Testis (tissue), 3 donors: ENCODE measurements around the gene CDH4. TPM values are rescaled to one million over a fixed set of nuclear protein-coding genes. Genes with fewer than 3 reads are reported as not detected.

ENCODE experiments used
- DNase-seq: peaks from one replicate; pipeline ENCODE4 v3.0.0-alpha.2; 2019
- H3K27ac ChIP-seq, 2 donors: fragments of 200-600 bp; sonication (generic); one replicate each; pipeline ENCODE4 v1.5.1; 2019
- H3K27me3 ChIP-seq: fragments of 200-600 bp; sonication (generic); one replicate; pipeline ENCODE4 v1.5.1; 2019
- H3K36me3 ChIP-seq: fragments of 200-600 bp; sonication (generic); one replicate; pipeline ENCODE4 v1.5.1; 2017; ENCODE audit warnings: low read depth; ENCODE audit errors: missing control alignments
- H3K4me1 ChIP-seq: fragments of 200-600 bp; sonication (generic); one replicate; pipeline ENCODE4 v1.5.1; 2019
- H3K4me3 ChIP-seq, 2 donors: fragments of 200-600 bp; sonication (generic); one replicate each; pipeline ENCODE4 v1.5.1; 2017 to 2019
- H3K9me3 ChIP-seq: fragments of 200-600 bp; sonication (generic); one replicate; pipeline ENCODE4 v1.5.1; 2017
- CTCF ChIP-seq, 3 experiments: fragments of 450-650 bp in 2 of 3; fragments of 200-600 bp in 1 of 3; sonication (generic) in 1 of 3; IDR thresholded peaks; one replicate each; pipeline ENCODE4 v1.5.1; 2016 to 2019; ENCODE audit warnings: antibody characterized with exemption in 3 of 3, mild to moderate bottlenecking in 2 of 3, moderate library complexity in 1 of 3
- POLR2A ChIP-seq: fragments of 450-650 bp; IDR thresholded peaks from one replicate; pipeline ENCODE4 v1.6.1; 2017; ENCODE audit warnings: antibody characterized with exemption, mild to moderate bottlenecking, moderate library complexity
- WGBS, 2 donors: methylation state at CpG; one replicate each; pipeline ENCODE4 v1.1.5; 2018; 5-methylcytosine and 5-hydroxymethylcytosine counted together
- intact Hi-C: fragments of 100-400 bp; cut with DNase I; formaldehyde crosslinking; loops from one replicate; pipeline ENCODE4 v1.15.1; 2023; ENCODE audit warnings: low total_unique reads
- polyA plus RNA-seq: library from polyadenylated mRNA; stranded (reverse); fragments of 350-450 nt; fragmentation: Illumina TruSeq; extraction: RNeasy Lipid Tissue Mini Kit (QIAGEN cat#74804); gene quantifications from one replicate; pipeline ENCODE4 v1.2.3, GENCODE V29; 2014; ENCODE audit warnings: low read depth, low replicate concordance; ENCODE audit not compliant: insufficient read depth
- total RNA-seq, 2 donors: library from RNA; depleted of rRNA; stranded (reverse); fragments of >200 nt; gene quantifications; one replicate each; pipeline ENCODE4 v1.2.3, GENCODE V29; 2016

Gene CDH4
- total and polyA plus RNA-seq, 3 donors from 2014 or later, result 1.4 to 3.3 (median 1.9) TPM

- 69 to 73% methylated on average over 7 to 8 of the region's 8 CpGs for WGBS, 2 donors
- TF ChIP-seq CTCF (IDR thresholded peaks at IDR 0.05) (no peak), POLR2A (no peak)
- H3K4me1 ChIP-seq, result no peaks in the 10 kb centered on the region
- no peak overlapping the region for H3K27ac ChIP-seq
- intact Hi-C loops, result no loop called here
- DNase-seq, result no peak
- H3K4me3 ChIP-seq, result no peak overlapping the region
- H3K27me3 ChIP-seq, result no peaks in the 10 kb centered on the region
- no peaks in the 10 kb centered on the region for H3K36me3 ChIP-seq
- H3K9me3 ChIP-seq, result no peaks in the 10 kb centered on the region
These were observed 283.9 kb downstream of the CDH4 start for GRCh38 chr20:61535956-61536355.

GRCh38 chr20:61536671-61537070 is 284.6 kb downstream of the CDH4 start:
- TF ChIP-seq CTCF (IDR thresholded peaks at IDR 0.05) (no peak), POLR2A (no peak)
- DNase-seq, result no peak
- no peaks in the 10 kb centered on the region for H3K36me3 ChIP-seq
- H3K4me1 ChIP-seq, result no peaks in the 10 kb centered on the region
- H3K27me3 ChIP-seq, result no peaks in the 10 kb centered on the region
- H3K27ac ChIP-seq, result no peak overlapping the region
- no peak overlapping the region for H3K4me3 ChIP-seq
- 90 to 91% methylated on average over 8 to 9 of the region's 9 CpGs for WGBS, 2 donors
- intact Hi-C loops, result no loop called here
- no peaks in the 10 kb centered on the region for H3K9me3 ChIP-seq

- Histone ChIP-seq H3K27me3 (no peaks in the 10 kb centered on the region), H3K4me3 (no peak overlapping the region), H3K4me1 (no peaks in the 10 kb centered on the region), H3K27ac (no peak overlapping the region), H3K36me3 (no peaks in the 10 kb centered on the region), H3K9me3 (no peaks in the 10 kb centered on the region)
- TF ChIP-seq POLR2A (no peak), CTCF (IDR thresholded peaks at IDR 0.05) (no peak)
- WGBS, 2 donors, result 82 to 87% methylated on average over 23 to 25 of the region's 25 CpGs
- DNase-seq, result no peak
- intact Hi-C loops, result no loop called here
These were observed 285.4 kb downstream of the CDH4 start for GRCh38 chr20:61537239-61538182.

GRCh38 chr20:61538183-61538942 is 286.3 kb downstream of the CDH4 start:
- no peaks in the 10 kb centered on the region for H3K4me1 ChIP-seq
- WGBS, 2 donors, result 86% methylated on average over 12 to 13 of the region's 14 CpGs
- no peak overlapping the region for H3K27ac ChIP-seq
- no peaks in the 10 kb centered on the region for H3K27me3 ChIP-seq
- DNase-seq, result no peak
- no peaks in the 10 kb centered on the region for H3K36me3 ChIP-seq
- TF ChIP-seq POLR2A, result no peak
- TF ChIP-seq CTCF (IDR thresholded peaks at IDR 0.05), result no peak
- intact Hi-C loops, result no loop called here
- no peak overlapping the region for H3K4me3 ChIP-seq
- H3K9me3 ChIP-seq, result no peaks in the 10 kb centered on the region
